Measurements from ENCODE around the gene IDH3G. TPM values are rescaled to one million over a fixed set of nuclear protein-coding genes. Genes with fewer than 3 reads are reported as not detected.

IDH3G gene
- total and polyA plus RNA-seq, 2 of the 8 experiments (the other 6 are each of a cell fraction or from before 2014, with no cell fraction given): 39.4 to 66.7 TPM

- no peak overlapping the region for H3K56ac ChIP-seq (replicated peaks; ENCODE audit: insufficient read length, low read depth, low read length)
- POLR2A ChIA-PET (ENCODE audit: partially characterized antibody): interaction anchor here (1.0 to 1.1 kb wide), 2 partner anchors 22 to 164 kb away, joined by 3 read pairs; partner anchors contain the start of gene NAA10
- no peak for DNase-seq (ENCODE audit: low read depth in 1 of 2, low spot score in 2 of 2)
- TF ChIP-seq JUN (IDR thresholded peaks at IDR 0.05; ENCODE audit: low read depth, low read length) (no peak), RAD21 (IDR thresholded peaks at IDR 0.05 in 1 of 2, conservative IDR thresholded peaks at IDR 0.05 in 1 of 2; ENCODE audit: low read depth in 2 of 2, low read length in 2 of 2) (no peak), SP2 (IDR thresholded peaks at IDR 0.05; ENCODE audit: low read length) (no peak), CREB1 (IDR thresholded peaks at IDR 0.05) (no peak), SIX5 (IDR thresholded peaks at IDR 0.05; ENCODE audit: low read depth, low read length) (no peak), TAF1 (IDR thresholded peaks at IDR 0.05; ENCODE audit: low read depth, low read length) (no peak), KDM4A (IDR thresholded peaks at IDR 0.05; ENCODE audit: low read depth, low read length, severe bottlenecking) (no peak), NRF1 (IDR thresholded peaks at IDR 0.05; ENCODE audit: low read depth, low read length) (no peak), SUZ12 (IDR thresholded peaks at IDR 0.05; ENCODE audit: low read length) (no peak), TAF7 (optimal IDR thresholded peaks at IDR 0.05; ENCODE audit: borderline replicate concordance, low read depth, low read length) (no peak), PHF8 (conservative IDR thresholded peaks at IDR 0.05; ENCODE audit: low read depth, low read length) (no peak)
Measured at GRCh38 chrX:153770601-153771414, 23.4 kb downstream of the IDH3G start.

More at GRCh38 chrX:153770601-153771414, 23.4 kb downstream of the IDH3G start:
- H3K27me3 ChIP-seq (replicated peaks in 1 of 4; ENCODE audit: control insufficient read depth in 3 of 4, extremely low read depth in 1 of 4, insufficient read depth in 3 of 4, low read length in 3 of 4): no peaks in the 10 kb centered on the region
- H2BK15ac ChIP-seq (ENCODE audit: low read length): no peak overlapping the region
- no peak overlapping the region for H3K4me3 ChIP-seq (ENCODE audit: extremely low read depth in 1 of 4, insufficient read depth in 2 of 4, low read depth in 3 of 4, low read length in 4 of 4)
- H4K91ac ChIP-seq (replicated peaks; ENCODE audit: insufficient read length, low read length): no peak overlapping the region
- H2AFZ ChIP-seq (ENCODE audit: low read length): no peak overlapping the region
- H3K23me2 ChIP-seq (ENCODE audit: low read depth, low read length): no peaks in the 10 kb centered on the region
- H2BK5ac ChIP-seq (ENCODE audit: low read depth, low read length): no peak overlapping the region
- H2BK120ac ChIP-seq (replicated peaks; ENCODE audit: low read depth, low read length): no peak overlapping the region
- no peak overlapping the region for H3K9ac ChIP-seq (replicated peaks in 1 of 4; ENCODE audit: extremely low read depth in 1 of 4, low read depth in 3 of 4, low read length in 3 of 4)
- no peak overlapping the region for H3K27ac ChIP-seq (ENCODE audit: low read depth, low read length)
- CTCF ChIA-PET (ENCODE audit: partially characterized antibody): interaction anchor here (1.4 to 1.7 kb wide), 2 partner anchors 10 to 14 kb away, joined by 3 to 4 read pairs; partner anchors contain the start of gene SRPK3
- H3K9me3 ChIP-seq (ENCODE audit: insufficient read depth in 2 of 2, low read depth in 1 of 2, low read length in 1 of 2): no peaks in the 10 kb centered on the region
- H3K14ac ChIP-seq (ENCODE audit: insufficient read length): no peak overlapping the region
- no peaks in the 10 kb centered on the region for H3K79me2 ChIP-seq (ENCODE audit: control insufficient read depth in 1 of 2, insufficient read depth in 2 of 2, low read length in 2 of 2)
- H3K18ac ChIP-seq (ENCODE audit: extremely low read depth, low read length): no peak overlapping the region
- H3K23ac ChIP-seq (ENCODE audit: insufficient read length): no peak overlapping the region
- no peaks in the 10 kb centered on the region for H3K36me3 ChIP-seq (ENCODE audit: control insufficient read depth in 2 of 4, insufficient read depth in 4 of 4, low read length in 3 of 4)
- FAIRE-seq: no peak
- no peaks in the 10 kb centered on the region for H4K20me1 ChIP-seq (replicated peaks in 1 of 2; ENCODE audit: control insufficient read depth in 1 of 2, insufficient read depth in 2 of 2, low read length in 2 of 2)
- H3K79me1 ChIP-seq (ENCODE audit: low read depth, low read length): no peaks in the 10 kb centered on the region
- 100% methylated on average over 4 of the region's 18 CpGs; no CpG with 5 or more reads in 1 of the 2 experiments for WGBS, 2 experiments (ENCODE audit: extremely low coverage in 1 of 2, insufficient coverage in 1 of 2, insufficient read length in 1 of 2, insufficient replicate concordance in 2 of 2, low coverage in 1 of 2, low lambda C conversion rate in 2 of 2, missing lambda C conversion rate in 1 of 2)
- H2BK20ac ChIP-seq (ENCODE audit: low read length): no peak overlapping the region
- H4K5ac ChIP-seq (ENCODE audit: insufficient read length, low read depth, low read length): no peak overlapping the region
- no peak overlapping the region for H3K4ac ChIP-seq (replicated peaks; ENCODE audit: insufficient read length, low read depth, low read length)
- H3K4me2 ChIP-seq (ENCODE audit: insufficient read depth in 1 of 2, low read depth in 2 of 2, low read length in 2 of 2): no peak overlapping the region
- no peak overlapping the region for H2BK12ac ChIP-seq (ENCODE audit: low read depth, low read length)
- H2AK5ac ChIP-seq (ENCODE audit: low read depth, low read length): no peak overlapping the region
- H3K4me1 ChIP-seq (replicated peaks in 1 of 4; ENCODE audit: control insufficient read depth in 3 of 4, insufficient read depth in 4 of 4, low read length in 3 of 4): peaks cover 0 to 4% (median 2%) of the 10 kb centered on the region in 4 experiments; a peak in 3 of 7 replicates
- no peak overlapping the region for H4K8ac ChIP-seq (ENCODE audit: extremely low read depth, insufficient read depth, low read length)

All from H1 (cell line).